ENCODE data around the gene STPG3. TPM values are rescaled to one million over a fixed set of nuclear protein-coding genes. Genes with fewer than 3 reads are reported as not detected.

Gene STPG3
- total and polyA plus RNA-seq, 2 of the 13 experiments (the other 11 are each of a cell fraction or from before 2014, with no cell fraction given), result not detected

DNA sequence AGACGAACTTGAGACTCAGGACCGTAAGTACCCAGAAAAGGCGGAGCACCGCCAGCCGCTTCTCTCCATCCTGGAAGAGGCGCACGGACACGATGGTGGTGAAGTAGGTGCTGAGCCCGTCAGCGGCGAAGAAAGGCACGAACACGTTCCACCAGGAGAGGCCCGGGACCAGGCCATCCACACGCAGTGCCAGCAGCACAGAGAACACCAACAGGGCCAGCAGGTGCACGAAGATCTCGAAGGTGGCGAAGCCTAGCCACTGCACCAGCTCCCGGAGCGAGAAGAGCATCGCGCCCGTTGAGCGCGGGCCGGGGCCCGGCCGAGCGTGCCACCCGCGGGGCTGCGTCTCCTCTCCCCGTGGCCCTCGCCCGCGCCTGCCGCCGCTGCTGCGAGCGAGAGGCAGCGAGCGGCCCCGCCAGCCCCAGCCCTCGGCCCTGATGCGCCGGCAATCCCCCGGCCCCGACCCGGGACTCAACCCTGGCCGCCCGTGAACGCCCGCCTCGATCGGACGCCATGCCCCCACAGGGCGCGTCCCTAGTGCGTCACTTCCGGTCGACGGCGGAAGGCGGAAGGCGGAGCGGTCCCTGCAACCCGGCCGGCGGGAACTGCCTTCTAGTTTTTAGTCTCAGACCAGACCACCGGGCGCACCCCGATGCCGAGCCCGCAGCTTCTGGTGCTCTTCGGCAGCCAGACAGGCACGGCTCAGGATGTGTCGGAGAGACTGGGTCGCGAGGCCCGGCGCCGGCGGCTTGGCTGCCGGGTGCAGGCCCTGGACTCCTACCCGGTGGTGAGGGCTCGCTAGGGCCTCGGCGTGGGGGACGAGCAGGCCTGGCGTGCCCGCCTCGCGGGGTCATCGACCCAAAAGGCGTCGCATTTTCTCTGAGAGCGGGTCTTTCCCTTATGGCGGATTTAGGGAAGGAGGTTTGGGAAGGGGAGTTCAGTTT is 45.7 kb upstream of the STPG3 start, which contains the start of the genes NDOR1 and TMEM203 (continued):
- TF ChIP-seq ZIK1 (CRISPR knock-in tag; IDR thresholded peaks at IDR 0.05; ENCODE audit: borderline replicate concordance, low read depth) (no peak), THYN1 (CRISPR knock-in tag; IDR thresholded peaks at IDR 0.05; ENCODE audit: borderline replicate concordance, low read depth) (no peak), ZNF235 (CRISPR knock-in tag; IDR thresholded peaks at IDR 0.05; ENCODE audit: borderline replicate concordance) (peak; percentile 70; the same call in 1 of the 2 replicates), MEF2D (CRISPR knock-in tag; IDR thresholded peaks at IDR 0.05) (no peak), POLR2A (IDR thresholded peaks at IDR 0.05; ENCODE audit: insufficient read depth in 1 of 2, low read depth in 2 of 2, low read length in 2 of 2) (peak in 1 of 2 experiments; percentile 72; a peak in 2 of 4 replicates), RFXANK (CRISPR knock-in tag; IDR thresholded peaks at IDR 0.05) (no peak), ATF1 (CRISPR knock-in tag; IDR thresholded peaks at IDR 0.05) (peak; percentile 96)
- TF ChIP-seq, protein P1, sequence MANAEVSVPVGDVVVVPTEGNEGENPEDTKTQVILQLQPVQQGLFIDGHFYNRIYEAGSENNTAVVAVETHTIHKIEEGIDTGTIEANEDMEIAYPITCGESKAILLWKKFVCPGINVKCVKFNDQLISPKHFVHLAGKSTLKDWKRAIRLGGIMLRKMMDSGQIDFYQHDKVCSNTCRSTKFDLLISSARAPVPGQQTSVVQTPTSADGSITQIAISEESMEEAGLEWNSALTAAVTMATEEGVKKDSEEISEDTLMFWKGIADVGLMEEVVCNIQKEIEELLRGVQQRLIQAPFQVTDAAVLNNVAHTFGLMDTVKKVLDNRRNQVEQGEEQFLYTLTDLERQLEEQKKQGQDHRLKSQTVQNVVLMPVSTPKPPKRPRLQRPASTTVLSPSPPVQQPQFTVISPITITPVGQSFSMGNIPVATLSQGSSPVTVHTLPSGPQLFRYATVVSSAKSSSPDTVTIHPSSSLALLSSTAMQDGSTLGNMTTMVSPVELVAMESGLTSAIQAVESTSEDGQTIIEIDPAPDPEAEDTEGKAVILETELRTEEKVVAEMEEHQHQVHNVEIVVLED (CRISPR knock-in tag; IDR thresholded peaks at IDR 0.05; ENCODE audit: borderline replicate concordance), result peak; percentile 81
- TF ChIP-seq, protein P2, sequence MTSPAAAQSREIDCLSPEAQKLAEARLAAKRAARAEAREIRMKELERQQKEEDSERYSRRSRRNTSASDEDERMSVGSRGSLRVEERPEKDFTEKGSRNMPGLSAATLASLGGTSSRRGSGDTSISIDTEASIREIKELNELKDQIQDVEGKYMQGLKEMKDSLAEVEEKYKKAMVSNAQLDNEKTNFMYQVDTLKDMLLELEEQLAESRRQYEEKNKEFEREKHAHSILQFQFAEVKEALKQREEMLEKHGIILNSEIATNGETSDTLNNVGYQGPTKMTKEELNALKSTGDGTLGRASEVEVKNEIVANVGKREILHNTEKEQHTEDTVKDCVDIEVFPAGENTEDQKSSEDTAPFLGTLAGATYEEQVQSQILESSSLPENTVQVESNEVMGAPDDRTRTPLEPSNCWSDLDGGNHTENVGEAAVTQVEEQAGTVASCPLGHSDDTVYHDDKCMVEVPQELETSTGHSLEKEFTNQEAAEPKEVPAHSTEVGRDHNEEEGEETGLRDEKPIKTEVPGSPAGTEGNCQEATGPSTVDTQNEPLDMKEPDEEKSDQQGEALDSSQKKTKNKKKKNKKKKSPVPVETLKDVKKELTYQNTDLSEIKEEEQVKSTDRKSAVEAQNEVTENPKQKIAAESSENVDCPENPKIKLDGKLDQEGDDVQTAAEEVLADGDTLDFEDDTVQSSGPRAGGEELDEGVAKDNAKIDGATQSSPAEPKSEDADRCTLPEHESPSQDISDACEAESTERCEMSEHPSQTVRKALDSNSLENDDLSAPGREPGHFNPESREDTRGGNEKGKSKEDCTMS (CRISPR knock-in tag; conservative IDR thresholded peaks at IDR 0.05), result no peak
- TF ChIP-seq, protein P3, sequence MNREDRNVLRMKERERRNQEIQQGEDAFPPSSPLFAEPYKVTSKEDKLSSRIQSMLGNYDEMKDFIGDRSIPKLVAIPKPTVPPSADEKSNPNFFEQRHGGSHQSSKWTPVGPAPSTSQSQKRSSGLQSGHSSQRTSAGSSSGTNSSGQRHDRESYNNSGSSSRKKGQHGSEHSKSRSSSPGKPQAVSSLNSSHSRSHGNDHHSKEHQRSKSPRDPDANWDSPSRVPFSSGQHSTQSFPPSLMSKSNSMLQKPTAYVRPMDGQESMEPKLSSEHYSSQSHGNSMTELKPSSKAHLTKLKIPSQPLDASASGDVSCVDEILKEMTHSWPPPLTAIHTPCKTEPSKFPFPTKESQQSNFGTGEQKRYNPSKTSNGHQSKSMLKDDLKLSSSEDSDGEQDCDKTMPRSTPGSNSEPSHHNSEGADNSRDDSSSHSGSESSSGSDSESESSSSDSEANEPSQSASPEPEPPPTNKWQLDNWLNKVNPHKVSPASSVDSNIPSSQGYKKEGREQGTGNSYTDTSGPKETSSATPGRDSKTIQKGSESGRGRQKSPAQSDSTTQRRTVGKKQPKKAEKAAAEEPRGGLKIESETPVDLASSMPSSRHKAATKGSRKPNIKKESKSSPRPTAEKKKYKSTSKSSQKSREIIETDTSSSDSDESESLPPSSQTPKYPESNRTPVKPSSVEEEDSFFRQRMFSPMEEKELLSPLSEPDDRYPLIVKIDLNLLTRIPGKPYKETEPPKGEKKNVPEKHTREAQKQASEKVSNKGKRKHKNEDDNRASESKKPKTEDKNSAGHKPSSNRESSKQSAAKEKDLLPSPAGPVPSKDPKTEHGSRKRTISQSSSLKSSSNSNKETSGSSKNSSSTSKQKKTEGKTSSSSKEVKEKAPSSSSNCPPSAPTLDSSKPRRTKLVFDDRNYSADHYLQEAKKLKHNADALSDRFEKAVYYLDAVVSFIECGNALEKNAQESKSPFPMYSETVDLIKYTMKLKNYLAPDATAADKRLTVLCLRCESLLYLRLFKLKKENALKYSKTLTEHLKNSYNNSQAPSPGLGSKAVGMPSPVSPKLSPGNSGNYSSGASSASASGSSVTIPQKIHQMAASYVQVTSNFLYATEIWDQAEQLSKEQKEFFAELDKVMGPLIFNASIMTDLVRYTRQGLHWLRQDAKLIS (CRISPR knock-in tag; IDR thresholded peaks at IDR 0.05), result no peak
- TF ChIP-seq, protein P4, sequence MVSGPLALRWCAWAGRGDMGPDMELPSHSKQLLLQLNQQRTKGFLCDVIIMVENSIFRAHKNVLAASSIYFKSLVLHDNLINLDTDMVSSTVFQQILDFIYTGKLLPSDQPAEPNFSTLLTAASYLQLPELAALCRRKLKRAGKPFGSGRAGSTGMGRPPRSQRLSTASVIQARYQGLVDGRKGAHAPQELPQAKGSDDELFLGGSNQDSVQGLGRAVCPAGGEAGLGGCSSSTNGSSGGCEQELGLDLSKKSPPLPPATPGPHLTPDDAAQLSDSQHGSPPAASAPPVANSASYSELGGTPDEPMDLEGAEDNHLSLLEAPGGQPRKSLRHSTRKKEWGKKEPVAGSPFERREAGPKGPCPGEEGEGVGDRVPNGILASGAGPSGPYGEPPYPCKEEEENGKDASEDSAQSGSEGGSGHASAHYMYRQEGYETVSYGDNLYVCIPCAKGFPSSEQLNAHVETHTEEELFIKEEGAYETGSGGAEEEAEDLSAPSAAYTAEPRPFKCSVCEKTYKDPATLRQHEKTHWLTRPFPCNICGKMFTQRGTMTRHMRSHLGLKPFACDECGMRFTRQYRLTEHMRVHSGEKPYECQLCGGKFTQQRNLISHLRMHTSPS (CRISPR knock-in tag; IDR thresholded peaks at IDR 0.05; ENCODE audit: low read depth), result 0 out of 2 replicates have a peak, but pooled peaks have one; percentile 55
- TF ChIP-seq, protein P5, sequence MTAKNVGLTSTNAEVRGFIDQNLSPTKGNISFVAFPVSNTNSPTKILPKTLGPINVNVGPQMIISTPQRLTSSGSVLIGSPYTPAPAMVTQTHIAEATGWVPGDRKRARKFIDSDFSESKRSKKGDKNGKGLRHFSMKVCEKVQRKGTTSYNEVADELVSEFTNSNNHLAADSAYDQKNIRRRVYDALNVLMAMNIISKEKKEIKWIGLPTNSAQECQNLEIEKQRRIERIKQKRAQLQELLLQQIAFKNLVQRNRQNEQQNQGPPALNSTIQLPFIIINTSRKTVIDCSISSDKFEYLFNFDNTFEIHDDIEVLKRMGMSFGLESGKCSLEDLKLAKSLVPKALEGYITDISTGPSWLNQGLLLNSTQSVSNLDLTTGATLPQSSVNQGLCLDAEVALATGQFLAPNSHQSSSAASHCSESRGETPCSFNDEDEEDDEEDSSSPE (CRISPR knock-in tag; IDR thresholded peaks at IDR 0.05), result peak; percentile 95
- TF ChIP-seq, protein P6, sequence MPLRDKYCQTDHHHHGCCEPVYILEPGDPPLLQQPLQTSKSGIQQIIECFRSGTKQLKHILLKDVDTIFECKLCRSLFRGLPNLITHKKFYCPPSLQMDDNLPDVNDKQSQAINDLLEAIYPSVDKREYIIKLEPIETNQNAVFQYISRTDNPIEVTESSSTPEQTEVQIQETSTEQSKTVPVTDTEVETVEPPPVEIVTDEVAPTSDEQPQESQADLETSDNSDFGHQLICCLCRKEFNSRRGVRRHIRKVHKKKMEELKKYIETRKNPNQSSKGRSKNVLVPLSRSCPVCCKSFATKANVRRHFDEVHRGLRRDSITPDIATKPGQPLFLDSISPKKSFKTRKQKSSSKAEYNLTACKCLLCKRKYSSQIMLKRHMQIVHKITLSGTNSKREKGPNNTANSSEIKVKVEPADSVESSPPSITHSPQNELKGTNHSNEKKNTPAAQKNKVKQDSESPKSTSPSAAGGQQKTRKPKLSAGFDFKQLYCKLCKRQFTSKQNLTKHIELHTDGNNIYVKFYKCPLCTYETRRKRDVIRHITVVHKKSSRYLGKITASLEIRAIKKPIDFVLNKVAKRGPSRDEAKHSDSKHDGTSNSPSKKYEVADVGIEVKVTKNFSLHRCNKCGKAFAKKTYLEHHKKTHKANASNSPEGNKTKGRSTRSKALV (CRISPR knock-in tag; IDR thresholded peaks at IDR 0.05), result peak; percentile 23; the same call in 1 of the 2 replicates

Measured in HepG2 (cell line).